ENCODE results near the gene LRRC1. TPM values are rescaled to one million over a fixed set of nuclear protein-coding genes. Genes with fewer than 3 reads are reported as not detected.

LRRC1 gene
- total and polyA plus RNA-seq, 8 donors, result 5.2 to 11.6 (median 7.6) TPM

DNA sequence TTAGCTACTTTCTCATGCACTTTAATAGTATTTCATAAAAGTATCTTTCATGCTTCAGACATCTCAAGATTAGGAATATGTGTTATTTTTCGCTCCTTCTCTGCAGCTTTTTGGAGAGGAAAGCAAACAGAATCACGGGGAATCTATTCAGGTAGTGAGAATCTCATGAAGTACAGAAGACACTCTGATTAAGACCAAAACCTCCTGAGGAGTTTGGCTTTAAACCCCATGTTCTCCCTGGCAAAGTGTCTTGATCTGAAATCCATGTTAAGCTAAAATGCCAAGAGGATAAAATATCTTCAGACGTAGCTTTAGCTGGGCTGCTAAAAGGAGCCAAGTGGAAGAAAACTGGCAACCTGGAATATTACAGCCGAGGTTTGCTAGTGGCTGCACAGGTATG, 149.3 kb downstream of the LRRC1 start:
- Histone ChIP-seq H3K27ac (no peak overlapping the region), H3K4me1 (no peaks in the 10 kb centered on the region), H3K4me3 (no peak overlapping the region), H3K27me3 (no peaks in the 10 kb centered on the region), H3K36me3 (no peaks in the 10 kb centered on the region), H3K9me3 (no peaks in the 10 kb centered on the region)
- intact Hi-C loops (cut with DNase I), result no loop called here
- FAIRE-seq (no peak), DNase-seq (no peak), ATAC-seq (no peak)
- TF ChIP-seq, protein P1, sequence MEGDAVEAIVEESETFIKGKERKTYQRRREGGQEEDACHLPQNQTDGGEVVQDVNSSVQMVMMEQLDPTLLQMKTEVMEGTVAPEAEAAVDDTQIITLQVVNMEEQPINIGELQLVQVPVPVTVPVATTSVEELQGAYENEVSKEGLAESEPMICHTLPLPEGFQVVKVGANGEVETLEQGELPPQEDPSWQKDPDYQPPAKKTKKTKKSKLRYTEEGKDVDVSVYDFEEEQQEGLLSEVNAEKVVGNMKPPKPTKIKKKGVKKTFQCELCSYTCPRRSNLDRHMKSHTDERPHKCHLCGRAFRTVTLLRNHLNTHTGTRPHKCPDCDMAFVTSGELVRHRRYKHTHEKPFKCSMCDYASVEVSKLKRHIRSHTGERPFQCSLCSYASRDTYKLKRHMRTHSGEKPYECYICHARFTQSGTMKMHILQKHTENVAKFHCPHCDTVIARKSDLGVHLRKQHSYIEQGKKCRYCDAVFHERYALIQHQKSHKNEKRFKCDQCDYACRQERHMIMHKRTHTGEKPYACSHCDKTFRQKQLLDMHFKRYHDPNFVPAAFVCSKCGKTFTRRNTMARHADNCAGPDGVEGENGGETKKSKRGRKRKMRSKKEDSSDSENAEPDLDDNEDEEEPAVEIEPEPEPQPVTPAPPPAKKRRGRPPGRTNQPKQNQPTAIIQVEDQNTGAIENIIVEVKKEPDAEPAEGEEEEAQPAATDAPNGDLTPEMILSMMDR (IDR thresholded peaks at IDR 0.05), result no peak
- WGBS, 2 donors, result 51 to 63% methylated on average over 4 of the region's 4 CpGs

GRCh38 chr6:53944543-53944942, 149.7 kb downstream of the LRRC1 start:
- intact Hi-C loops (cut with DNase I), result no loop called here
- WGBS, 2 donors, result 80 to 81% methylated on average over 5 of the region's 5 CpGs
- no peak overlapping the region for H3K27ac ChIP-seq

DNA sequence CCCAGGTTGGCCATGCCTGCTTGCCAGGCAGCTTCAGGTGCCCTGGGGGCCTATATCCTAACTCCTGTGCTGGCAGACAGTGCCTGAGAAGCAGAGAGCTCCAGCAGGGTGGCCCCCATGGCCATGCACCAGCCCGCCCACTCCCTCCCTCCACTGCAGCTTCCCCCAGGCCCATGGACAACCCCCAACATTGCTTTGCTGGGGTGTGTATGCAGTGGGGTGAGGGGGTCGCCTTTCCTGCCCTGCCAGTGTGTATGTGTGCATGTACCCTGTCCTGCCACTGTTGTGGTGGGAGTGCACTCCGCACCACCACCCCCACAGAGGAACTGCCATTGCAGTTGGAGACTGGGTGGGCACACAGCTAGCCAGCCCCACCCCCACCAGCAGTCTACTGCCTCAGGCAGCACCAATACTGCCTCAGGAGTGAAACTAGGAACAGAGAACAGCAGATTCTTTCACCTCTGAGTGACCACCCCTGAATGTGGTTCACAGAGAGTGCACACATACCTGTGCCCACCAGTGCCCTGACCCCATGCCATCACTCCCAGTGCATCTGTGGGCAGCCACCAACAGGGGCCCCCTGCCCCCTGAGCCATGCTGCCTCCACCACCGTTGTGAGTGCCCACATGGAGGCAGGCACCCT, 151.1 kb downstream of the LRRC1 start:
- Histone ChIP-seq H3K4me1 (no peaks in the 10 kb centered on the region), H3K4me3 (no peak overlapping the region), H3K9me3 (no peaks in the 10 kb centered on the region), H3K27me3 (no peaks in the 10 kb centered on the region), H3K27ac (no peak overlapping the region), H3K36me3 (no peaks in the 10 kb centered on the region)
- DNase-seq (no peak), FAIRE-seq (no peak), ATAC-seq (no peak)
- intact Hi-C loops (cut with DNase I), result no loop called here
- TF ChIP-seq, protein P1 (IDR thresholded peaks at IDR 0.05), result no peak
- 66 to 73% methylated on average over 4 of the region's 4 CpGs for WGBS, 2 donors

More at GRCh38 chr6:53944543-53944942, 149.7 kb downstream of the LRRC1 start:
- FAIRE-seq, result no peak
- ATAC-seq, result no peak
- Histone ChIP-seq H3K4me3 (no peak overlapping the region), H3K36me3 (no peaks in the 10 kb centered on the region), H3K27me3 (no peaks in the 10 kb centered on the region), H3K9me3 (no peaks in the 10 kb centered on the region), H3K4me1 (no peaks in the 10 kb centered on the region)
- TF ChIP-seq, protein P1 (IDR thresholded peaks at IDR 0.05), result no peak
- no peak for DNase-seq

GRCh38 chr6:53947780-53948179, 153.0 kb downstream of the LRRC1 start:
- FAIRE-seq (no peak), ATAC-seq (no peak), DNase-seq (no peak)
- no peaks in the 10 kb centered on the region for H3K27me3 ChIP-seq
- no peak overlapping the region for H3K4me3 ChIP-seq
- TF ChIP-seq, protein P1 (IDR thresholded peaks at IDR 0.05), result no peak
- no peak overlapping the region for H3K27ac ChIP-seq
- intact Hi-C loops (cut with DNase I), result no loop called here
- no peaks in the 10 kb centered on the region for H3K4me1 ChIP-seq
- WGBS, 2 donors, result 80 to 87% methylated on average over 1 of the region's 1 CpG
- no peaks in the 10 kb centered on the region for H3K9me3 ChIP-seq
- no peaks in the 10 kb centered on the region for H3K36me3 ChIP-seq

DNA sequence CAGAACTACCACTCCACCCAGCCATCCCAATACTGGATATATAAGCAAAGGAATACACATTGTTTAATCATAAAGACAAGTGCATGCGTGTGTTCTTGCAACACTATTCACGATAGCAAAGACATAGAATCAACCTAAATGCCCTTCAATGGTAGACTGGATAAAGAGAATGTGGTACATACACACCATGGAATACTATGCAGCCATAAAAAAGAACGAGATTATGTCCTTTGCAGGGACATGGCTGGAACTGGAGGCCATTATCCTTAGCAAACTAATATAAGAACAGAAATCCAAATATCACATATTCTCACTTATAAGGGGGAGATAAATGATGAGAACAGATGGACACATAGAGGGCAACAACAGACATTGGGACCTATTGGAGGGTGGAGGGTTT, 156.6 kb downstream of the LRRC1 start:
- H3K27ac ChIP-seq, result no peak overlapping the region
- intact Hi-C loops (cut with DNase I), result loop anchor here in 1 of 3 donors (10.0 kb wide), 1 partner anchor 227 kb away; no protein-coding TSS in a partner anchor
- 70 to 85% methylated on average over 3 of the region's 3 CpGs for WGBS, 2 donors
- FAIRE-seq (no peak), DNase-seq (no peak), ATAC-seq (no peak)
- H3K9me3 ChIP-seq, result no peaks in the 10 kb centered on the region
- no peaks in the 10 kb centered on the region for H3K27me3 ChIP-seq
- no peaks in the 10 kb centered on the region for H3K36me3 ChIP-seq
- no peak overlapping the region for H3K4me3 ChIP-seq
- TF ChIP-seq, protein P1 (IDR thresholded peaks at IDR 0.05), result no peak
- no peaks in the 10 kb centered on the region for H3K4me1 ChIP-seq

All from pancreas (tissue), 10 donors.